ENCODE results near the gene RCAN2. TPM values are rescaled to one million over a fixed set of nuclear protein-coding genes. Genes with fewer than 3 reads are reported as not detected.

Gene RCAN2
- total RNA-seq, 4 donors from 2014 or later = 28.7 to 79.1 (median 36.3) TPM

- peaks cover under 1 to 8% (median 5%) of the 10 kb centered on the region in 4 donors for H3K4me1 ChIP-seq
- no peaks in the 10 kb centered on the region for H3K36me3 ChIP-seq
- DNase-seq (ENCODE audit: extremely low spot score) = peak; percentile 64
- TF ChIP-seq, protein P1, sequence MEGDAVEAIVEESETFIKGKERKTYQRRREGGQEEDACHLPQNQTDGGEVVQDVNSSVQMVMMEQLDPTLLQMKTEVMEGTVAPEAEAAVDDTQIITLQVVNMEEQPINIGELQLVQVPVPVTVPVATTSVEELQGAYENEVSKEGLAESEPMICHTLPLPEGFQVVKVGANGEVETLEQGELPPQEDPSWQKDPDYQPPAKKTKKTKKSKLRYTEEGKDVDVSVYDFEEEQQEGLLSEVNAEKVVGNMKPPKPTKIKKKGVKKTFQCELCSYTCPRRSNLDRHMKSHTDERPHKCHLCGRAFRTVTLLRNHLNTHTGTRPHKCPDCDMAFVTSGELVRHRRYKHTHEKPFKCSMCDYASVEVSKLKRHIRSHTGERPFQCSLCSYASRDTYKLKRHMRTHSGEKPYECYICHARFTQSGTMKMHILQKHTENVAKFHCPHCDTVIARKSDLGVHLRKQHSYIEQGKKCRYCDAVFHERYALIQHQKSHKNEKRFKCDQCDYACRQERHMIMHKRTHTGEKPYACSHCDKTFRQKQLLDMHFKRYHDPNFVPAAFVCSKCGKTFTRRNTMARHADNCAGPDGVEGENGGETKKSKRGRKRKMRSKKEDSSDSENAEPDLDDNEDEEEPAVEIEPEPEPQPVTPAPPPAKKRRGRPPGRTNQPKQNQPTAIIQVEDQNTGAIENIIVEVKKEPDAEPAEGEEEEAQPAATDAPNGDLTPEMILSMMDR (IDR thresholded peaks at IDR 0.05) = no peak
- TF ChIP-seq POLR2AphosphoS5 (IDR thresholded peaks at IDR 0.05) (no peak), EP300 (IDR thresholded peaks at IDR 0.05) (no peak), POLR2A (IDR thresholded peaks at IDR 0.05; ENCODE audit: low read depth) (no peak)
- WGBS = 76% methylated on average over 4 of the region's 4 CpGs
- H3K27me3 ChIP-seq = no peaks in the 10 kb centered on the region
- no peak overlapping the region for H3K4me3 ChIP-seq
- no peaks in the 10 kb centered on the region for H3K9me3 ChIP-seq
- no peak overlapping the region for H3K27ac ChIP-seq (replicated peaks in 1 of 4)
- intact Hi-C loops (cut with DNase I) = no loop called here
Measured at GRCh38 chr6:46190889-46191288, 300.4 kb downstream of the RCAN2 start.

DNA sequence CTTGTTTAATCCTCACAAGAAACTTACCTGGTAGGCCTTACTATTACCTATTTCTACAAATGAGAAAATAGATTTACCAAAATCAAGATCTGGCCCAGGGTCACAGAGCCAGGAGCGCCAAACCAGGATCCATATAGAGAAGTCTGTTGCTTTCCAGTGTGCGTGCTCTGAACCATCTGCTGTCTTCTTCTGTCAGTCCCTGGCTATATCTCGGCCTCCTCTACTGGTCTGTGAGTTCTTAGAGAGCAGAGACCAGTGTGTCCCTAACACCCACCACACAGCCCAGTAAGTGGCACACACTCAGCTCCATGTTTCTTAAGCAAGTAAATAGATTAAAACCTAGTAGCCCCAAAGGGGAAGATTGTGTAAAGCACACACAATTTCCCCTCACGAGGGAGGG is 301.5 kb downstream of the RCAN2 start:
- WGBS = 89% methylated on average over 4 of the region's 4 CpGs
- Histone ChIP-seq H3K27me3 (no peaks in the 10 kb centered on the region), H3K36me3 (no peaks in the 10 kb centered on the region), H3K4me3 (no peak overlapping the region), H3K4me1 (peaks cover 4 to 17% (median 12%) of the 10 kb centered on the region in 4 donors), H3K9me3 (no peaks in the 10 kb centered on the region), H3K27ac (replicated peaks in 1 of 4) (no peak overlapping the region)
- intact Hi-C loops (cut with DNase I) = loop anchor here (5.0 kb wide), 1 partner anchor 52 kb away; no protein-coding TSS in a partner anchor
- peak; percentile 72 for DNase-seq (ENCODE audit: extremely low spot score)
- no peak for TF ChIP-seq POLR2AphosphoS5 (IDR thresholded peaks at IDR 0.05)
- TF ChIP-seq, protein P1 (IDR thresholded peaks at IDR 0.05) = no peak
- no peak for TF ChIP-seq EP300 (IDR thresholded peaks at IDR 0.05)
- TF ChIP-seq POLR2A (IDR thresholded peaks at IDR 0.05; ENCODE audit: low read depth) = no peak

DNA sequence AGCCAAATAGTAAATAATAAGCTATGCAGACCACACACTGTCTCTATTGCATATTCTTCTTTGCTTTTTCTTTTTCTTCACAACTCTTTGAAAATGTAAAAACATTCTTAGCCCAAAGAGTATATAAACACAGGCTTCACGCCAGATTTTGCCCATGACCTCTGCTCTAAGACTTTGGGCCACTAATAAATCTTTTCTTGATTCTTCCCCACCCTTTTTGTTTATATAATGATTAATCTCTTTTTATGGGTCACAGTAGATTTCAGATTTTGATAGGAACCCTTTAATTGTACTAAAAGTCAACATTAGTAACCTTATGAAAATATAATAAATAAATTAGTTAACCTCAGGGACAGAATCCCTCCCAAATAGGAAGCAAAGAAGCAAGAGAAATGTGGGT is 304.7 kb downstream of the RCAN2 start:
- no peaks in the 10 kb centered on the region for H3K36me3 ChIP-seq
- intact Hi-C loops (cut with DNase I) = loop anchor here (5.0 kb wide), 1 partner anchor 49 kb away; no protein-coding TSS in a partner anchor
- peaks cover 9 to 28% (median 12%) of the 10 kb centered on the region in 4 donors for H3K4me1 ChIP-seq
- 80% methylated on average over 1 of the region's 1 CpG for WGBS
- H3K9me3 ChIP-seq = no peaks in the 10 kb centered on the region
- H3K4me3 ChIP-seq = no peak overlapping the region
- H3K27ac ChIP-seq (replicated peaks in 1 of 4) = no peak overlapping the region
- no peak for DNase-seq (ENCODE audit: extremely low spot score)
- H3K27me3 ChIP-seq = no peaks in the 10 kb centered on the region
- TF ChIP-seq EP300 (IDR thresholded peaks at IDR 0.05) (no peak), POLR2A (IDR thresholded peaks at IDR 0.05; ENCODE audit: low read depth) (no peak), POLR2AphosphoS5 (IDR thresholded peaks at IDR 0.05) (no peak)
- TF ChIP-seq, protein P1 (IDR thresholded peaks at IDR 0.05) = no peak

- no peaks in the 10 kb centered on the region for H3K36me3 ChIP-seq
- no peaks in the 10 kb centered on the region for H3K9me3 ChIP-seq
- 35% methylated on average over 4 of the region's 4 CpGs for WGBS
- H3K4me3 ChIP-seq = no peak overlapping the region
- intact Hi-C loops (cut with DNase I) = no loop called here
- H3K27ac ChIP-seq (replicated peaks in 1 of 4) = no peak overlapping the region
- no peak for TF ChIP-seq POLR2A (IDR thresholded peaks at IDR 0.05; ENCODE audit: low read depth)
- TF ChIP-seq, protein P1 (IDR thresholded peaks at IDR 0.05) = peak in 1 of 3 experiments; percentile 19
- H3K4me1 ChIP-seq = peaks cover 6 to 28% (median 12%) of the 10 kb centered on the region in 4 donors
- DNase-seq (ENCODE audit: extremely low spot score) = no peak
- H3K27me3 ChIP-seq = no peaks in the 10 kb centered on the region
Measured at GRCh38 chr6:46184114-46184513, 307.1 kb downstream of the RCAN2 start.

- DNase-seq (ENCODE audit: extremely low spot score) = no peak
- Histone ChIP-seq H3K27ac (replicated peaks in 1 of 4) (no peak overlapping the region), H3K4me3 (no peak overlapping the region), H3K9me3 (no peaks in the 10 kb centered on the region), H3K27me3 (peaks cover 0 to 2% (median 0%) of the 10 kb centered on the region in 4 donors), H3K4me1 (peaks cover 0 to 4% (median 4%) of the 10 kb centered on the region in 4 donors), H3K36me3 (no peaks in the 10 kb centered on the region)
- TF ChIP-seq POLR2AphosphoS5 (IDR thresholded peaks at IDR 0.05) (no peak), POLR2A (IDR thresholded peaks at IDR 0.05; ENCODE audit: low read depth) (no peak), EP300 (IDR thresholded peaks at IDR 0.05) (no peak)
- TF ChIP-seq, protein P1 (IDR thresholded peaks at IDR 0.05) = no peak
- intact Hi-C loops (cut with DNase I) = no loop called here
- WGBS = 71% methylated on average over 3 of the region's 3 CpGs
Measured at GRCh38 chr6:46175976-46176375, 315.3 kb downstream of the RCAN2 start.

Data from esophagus muscularis mucosa (tissue), 4 donors.